CD1c-positive myeloid dendritic cell (primary cell): Measurements from ENCODE around the gene PLS1.

ENCODE experiments used
- DNase-seq: peaks from one replicate; pipeline ENCODE4 v3.0.0-alpha.2; 2016; ENCODE audit errors: extremely low spot score

PLS1 gene

GRCh38 chr3:142641504-142641903, 45.3 kb downstream of the PLS1 start:
- DNase-seq = no peak

- DNase-seq = no peak
Observed at GRCh38 chr3:142642956-142643355, 46.8 kb downstream of the PLS1 start.

GRCh38 chr3:142644502-142644901, 48.3 kb downstream of the PLS1 start:
- no peak for DNase-seq

- no peak for DNase-seq
Observed at GRCh38 chr3:142645236-142645793, 49.1 kb downstream of the PLS1 start.

- no peak for DNase-seq
Observed at GRCh38 chr3:142646020-142646785, 50.0 kb downstream of the PLS1 start.

- no peak for DNase-seq
Observed at GRCh38 chr3:142647856-142648255, 51.7 kb downstream of the PLS1 start.

- DNase-seq = no peak
Observed at GRCh38 chr3:142648950-142649349, 52.8 kb downstream of the PLS1 start.

- peak; percentile 4 for DNase-seq
Observed at GRCh38 chr3:142650001-142650693, 54.0 kb downstream of the PLS1 start.

- no peak for DNase-seq
Observed at GRCh38 chr3:142651711-142652110, 55.5 kb downstream of the PLS1 start.

GRCh38 chr3:142652826-142653292, 56.7 kb downstream of the PLS1 start:
- DNase-seq = no peak

- no peak for DNase-seq
Observed at GRCh38 chr3:142656575-142656974, 60.4 kb downstream of the PLS1 start.

GRCh38 chr3:142657033-142657432, 60.8 kb downstream of the PLS1 start:
- DNase-seq = no peak

- no peak for DNase-seq
Observed at GRCh38 chr3:142660383-142660782, 64.2 kb downstream of the PLS1 start.

- no peak for DNase-seq
Observed at GRCh38 chr3:142660893-142661292, 64.7 kb downstream of the PLS1 start.

GRCh38 chr3:142663865-142664264, 67.7 kb downstream of the PLS1 start:
- no peak for DNase-seq

- no peak for DNase-seq
Observed at GRCh38 chr3:142664311-142664710, 68.1 kb downstream of the PLS1 start.

- DNase-seq = no peak
Observed at GRCh38 chr3:142664819-142665218, 68.6 kb downstream of the PLS1 start.

- DNase-seq = no peak
Observed at GRCh38 chr3:142670120-142670519, 73.9 kb downstream of the PLS1 start.

- DNase-seq = no peak
Observed at GRCh38 chr3:142676151-142676550, 80.0 kb downstream of the PLS1 start.

- no peak for DNase-seq
Observed at GRCh38 chr3:142680710-142681109, 84.5 kb downstream of the PLS1 start.

- DNase-seq = no peak
Observed at GRCh38 chr3:142690613-142691012, 94.4 kb downstream of the PLS1 start.

GRCh38 chr3:142691527-142691926, 95.3 kb downstream of the PLS1 start:
- no peak for DNase-seq
